Measurements from ENCODE around the gene TCF7L1.

Gene TCF7L1

GRCh38 chr2:85281553-85281952, 148.4 kb downstream of the TCF7L1 start:
- Histone ChIP-seq H3K9me3 (replicated peaks; ENCODE audit: insufficient read depth, low read length) (no peaks in the 10 kb centered on the region), H3K4me2 (ENCODE audit: low read depth, low read length) (no peak overlapping the region), H3K4me3 (ENCODE audit: low read length) (no peak overlapping the region), H2AFZ (ENCODE audit: low read length) (no peak overlapping the region), H3K27me3 (replicated peaks; ENCODE audit: insufficient read depth, low read length) (no peaks in the 10 kb centered on the region), H3K27ac (ENCODE audit: low read length) (no peak overlapping the region), H4K20me1 (ENCODE audit: insufficient read depth, low read length) (no peaks in the 10 kb centered on the region), H3K36me3 (replicated peaks; ENCODE audit: insufficient read depth, low read length) (no peaks in the 10 kb centered on the region), H3K9me2 (replicated peaks; ENCODE audit: insufficient read depth, low read length) (no peaks in the 10 kb centered on the region), H3K79me2 (ENCODE audit: low read length) (no peaks in the 10 kb centered on the region), H3K9ac (ENCODE audit: low read length) (no peak overlapping the region), H3K4me1 (ENCODE audit: low read length) (0 out of 2 replicates have a peak, but pooled peaks cover 3% of the 10 kb centered on the region), H3F3A (ENCODE audit: insufficient read depth, low read length) (no peaks in the 10 kb centered on the region)
- DNase-seq = no peak
- no peak for TF ChIP-seq CTCF (IDR thresholded peaks at IDR 0.05; ENCODE audit: low read length)
- TF ChIP-seq EZH2 (optimal IDR thresholded peaks at IDR 0.05; ENCODE audit: low read depth, low read length) = no peak
- TF ChIP-seq EZH2phosphoT487 (IDR thresholded peaks at IDR 0.05; ENCODE audit: low read length) = no peak

- Histone ChIP-seq H3K36me3 (replicated peaks; ENCODE audit: insufficient read depth, low read length) (no peaks in the 10 kb centered on the region), H3K79me2 (ENCODE audit: low read length) (no peaks in the 10 kb centered on the region), H2AFZ (ENCODE audit: low read length) (no peak overlapping the region), H3K4me3 (ENCODE audit: low read length) (no peak overlapping the region), H3K9ac (ENCODE audit: low read length) (no peak overlapping the region), H3K9me3 (replicated peaks; ENCODE audit: insufficient read depth, low read length) (no peaks in the 10 kb centered on the region), H3K27me3 (replicated peaks; ENCODE audit: insufficient read depth, low read length) (no peaks in the 10 kb centered on the region), H3F3A (ENCODE audit: insufficient read depth, low read length) (no peaks in the 10 kb centered on the region), H3K9me2 (replicated peaks; ENCODE audit: insufficient read depth, low read length) (no peaks in the 10 kb centered on the region), H4K20me1 (ENCODE audit: insufficient read depth, low read length) (no peaks in the 10 kb centered on the region), H3K27ac (ENCODE audit: low read length) (no peak overlapping the region), H3K4me1 (ENCODE audit: low read length) (0 out of 2 replicates have a peak, but pooled peaks cover 3% of the 10 kb centered on the region), H3K4me2 (ENCODE audit: low read depth, low read length) (no peak overlapping the region)
- DNase-seq = no peak
- no peak for TF ChIP-seq CTCF (IDR thresholded peaks at IDR 0.05; ENCODE audit: low read length)
- no peak for TF ChIP-seq EZH2 (optimal IDR thresholded peaks at IDR 0.05; ENCODE audit: low read depth, low read length)
- no peak for TF ChIP-seq EZH2phosphoT487 (IDR thresholded peaks at IDR 0.05; ENCODE audit: low read length)
Observed at GRCh38 chr2:85282914-85283313, 149.7 kb downstream of the TCF7L1 start.

GRCh38 chr2:85283641-85284040, 150.4 kb downstream of the TCF7L1 start:
- Histone ChIP-seq H3K27ac (ENCODE audit: low read length) (no peak overlapping the region), H3K9me3 (replicated peaks; ENCODE audit: insufficient read depth, low read length) (no peaks in the 10 kb centered on the region), H3F3A (ENCODE audit: insufficient read depth, low read length) (no peaks in the 10 kb centered on the region), H3K27me3 (replicated peaks; ENCODE audit: insufficient read depth, low read length) (no peaks in the 10 kb centered on the region), H3K9me2 (replicated peaks; ENCODE audit: insufficient read depth, low read length) (no peaks in the 10 kb centered on the region), H3K36me3 (replicated peaks; ENCODE audit: insufficient read depth, low read length) (no peaks in the 10 kb centered on the region), H3K79me2 (ENCODE audit: low read length) (no peaks in the 10 kb centered on the region), H3K9ac (ENCODE audit: low read length) (no peak overlapping the region), H3K4me2 (ENCODE audit: low read depth, low read length) (no peak overlapping the region), H2AFZ (ENCODE audit: low read length) (no peak overlapping the region), H3K4me1 (ENCODE audit: low read length) (0 out of 2 replicates have a peak, but pooled peaks cover 3% of the 10 kb centered on the region), H3K4me3 (ENCODE audit: low read length) (no peak overlapping the region), H4K20me1 (ENCODE audit: insufficient read depth, low read length) (no peaks in the 10 kb centered on the region)
- no peak for DNase-seq
- TF ChIP-seq EZH2phosphoT487 (IDR thresholded peaks at IDR 0.05; ENCODE audit: low read length) = no peak
- no peak for TF ChIP-seq CTCF (IDR thresholded peaks at IDR 0.05; ENCODE audit: low read length)

Data from MM.1S (cell line).